Liver (tissue), 9 donors: ENCODE data around the gene UMODL1. TPM values are rescaled to one million over a fixed set of nuclear protein-coding genes. Genes with fewer than 3 reads are reported as not detected.

Experiments
- DNase-seq: peaks from one replicate; pipeline ENCODE4 v3.0.0-alpha.2; 2017; ENCODE audit warnings: low spot score
- H3K27ac ChIP-seq, 2 donors: one replicate each; pipeline ENCODE4 v1.7.0; 2013; ENCODE audit warnings: inconsistent platforms in 2 of 2, low read length in 2 of 2, control low read depth in 1 of 2, low read depth in 1 of 2, mild to moderate bottlenecking in 1 of 2
- H3K27me3 ChIP-seq, 4 donors: one replicate each; pipeline versions ENCODE4 v1.6.1 to v1.7.0; 2013; ENCODE audit warnings: low read length in 3 of 4, inconsistent platforms in 1 of 4, mild to moderate bottlenecking in 1 of 4, moderate library complexity in 1 of 4; ENCODE audit not compliant: control insufficient read depth in 4 of 4, insufficient read depth in 4 of 4
- H3K36me3 ChIP-seq, 4 donors: one replicate each; pipeline versions ENCODE4 v1.6.1 to v1.7.0; 2013; ENCODE audit warnings: low read length in 3 of 4, mild to moderate bottlenecking in 3 of 4, low read depth in 1 of 4, moderate library complexity in 1 of 4; ENCODE audit not compliant: control insufficient read depth in 4 of 4, insufficient read depth in 3 of 4
- H3K4me1 ChIP-seq, 4 donors: one replicate each; pipeline versions ENCODE4 v1.6.1 to v1.7.0; 2013; ENCODE audit warnings: low read length in 3 of 4, mild to moderate bottlenecking in 3 of 4, moderate library complexity in 1 of 4; ENCODE audit not compliant: control insufficient read depth in 4 of 4, insufficient read depth in 4 of 4
- H3K4me3 ChIP-seq, 3 donors: one replicate each; pipeline versions ENCODE4 v1.6.1 to v1.7.0; 2013; ENCODE audit warnings: low read length in 3 of 3, control low read depth in 1 of 3, low read depth in 1 of 3, mild to moderate bottlenecking in 1 of 3
- H3K9ac ChIP-seq, 2 donors: one replicate each; pipeline ENCODE4 v1.7.0; 2013; ENCODE audit warnings: low read length in 2 of 2, mild to moderate bottlenecking in 2 of 2, moderate library complexity in 2 of 2, control low read depth in 1 of 2, low read depth in 1 of 2
- H3K9me3 ChIP-seq, 4 donors: one replicate each; pipeline versions ENCODE4 v1.6.1 to v1.7.0; 2013; ENCODE audit warnings: low read length in 3 of 4; ENCODE audit not compliant: control insufficient read depth in 4 of 4
- ATF3 ChIP-seq: IDR thresholded peaks from 2 replicates; pipeline ENCODE4 v1.6.1; 2016; ENCODE audit warnings: antibody characterized with exemption
- CTCF ChIP-seq: fragments of 150-350 bp; IDR thresholded peaks from 2 replicates; pipeline ENCODE4 v1.5.1; 2017; ENCODE audit warnings: improper control_type of control experiment, low read depth, low read length; ENCODE audit not compliant: missing input control
- EGR1 ChIP-seq, 2 donors: IDR thresholded peaks; 2 replicates each; pipeline ENCODE4 v1.6.1; 2016 to 2018; ENCODE audit warnings: antibody characterized with exemption in 2 of 2, low read depth in 2 of 2
- FOXA1 ChIP-seq: IDR thresholded peaks from 2 replicates; pipeline ENCODE4 v1.6.1; 2016; ENCODE audit warnings: antibody characterized with exemption
- FOXA2 ChIP-seq: IDR thresholded peaks from 2 replicates; pipeline ENCODE4 v1.6.1; 2016; ENCODE audit warnings: antibody characterized with exemption
- GABPA ChIP-seq, 2 donors: IDR thresholded peaks in 1 of 2; conservative IDR thresholded peaks in 1 of 2; 2 replicates each; pipeline ENCODE4 v1.6.1; 2016; ENCODE audit warnings: antibody characterized with exemption in 2 of 2, mild to moderate bottlenecking in 1 of 2, moderate library complexity in 1 of 2
- HNF4A ChIP-seq, 2 donors: conservative IDR thresholded peaks; 2 replicates each; pipeline ENCODE4 v1.6.1; 2016; ENCODE audit warnings: antibody characterized with exemption in 2 of 2, mild to moderate bottlenecking in 2 of 2
- HNF4G ChIP-seq: IDR thresholded peaks from 2 replicates; pipeline ENCODE4 v1.6.1; 2016; ENCODE audit warnings: antibody characterized with exemption
- JUND ChIP-seq, 2 donors: IDR thresholded peaks; 2 replicates each; pipeline ENCODE4 v1.6.1; 2016; ENCODE audit warnings: antibody characterized with exemption in 2 of 2
- MAX ChIP-seq: IDR thresholded peaks from 2 replicates; pipeline ENCODE4 v1.6.1; 2016; ENCODE audit warnings: antibody characterized with exemption
- NR2F2 ChIP-seq: IDR thresholded peaks from 2 replicates; pipeline ENCODE4 v1.6.1; 2016; ENCODE audit warnings: antibody characterized with exemption
- RAD21 ChIP-seq, 2 donors: IDR thresholded peaks; 2 replicates each; pipeline ENCODE4 v1.6.1; 2016; ENCODE audit warnings: antibody characterized with exemption in 2 of 2, mild to moderate bottlenecking in 2 of 2
- REST ChIP-seq: IDR thresholded peaks from 2 replicates; pipeline ENCODE4 v1.6.1; 2016; ENCODE audit warnings: antibody characterized with exemption, mild to moderate bottlenecking
- SP1 ChIP-seq: IDR thresholded peaks from 2 replicates; pipeline ENCODE4 v1.6.1; 2018; ENCODE audit warnings: antibody characterized with exemption, mild to moderate bottlenecking
- TAF1 ChIP-seq: conservative IDR thresholded peaks from 2 replicates; pipeline ENCODE4 v1.6.1; 2016; ENCODE audit warnings: antibody characterized with exemption, mild to moderate bottlenecking
- YY1 ChIP-seq: IDR thresholded peaks from 2 replicates; pipeline ENCODE4 v1.6.1; 2016; ENCODE audit warnings: antibody characterized with exemption, mild to moderate bottlenecking
- ZBTB33 ChIP-seq: IDR thresholded peaks from 2 replicates; pipeline ENCODE4 v1.6.1; 2016; ENCODE audit warnings: antibody characterized with exemption
- WGBS: extraction: QIAGEN DNeasy Blood & Tissue Kit; methylation state at CpG from one replicate; pipeline ENCODE4 v1.1.7; 2013; 5-methylcytosine and 5-hydroxymethylcytosine counted together
- polyA plus RNA-seq, 2 donors: library from polyadenylated mRNA; stranded (reverse) in 1 of 2; unstranded in 1 of 2; fragments of 200-250 nt in 1 of 2; fragments of >200 nt in 1 of 2; fragmentation: Nextera tagmentation in 1 of 2; extraction: Ambion mirVana in 1 of 2; gene quantifications; one replicate each; pipeline versions ENCODE4 v1.2.1 to v1.2.3, GENCODE V29; 2013 to 2015
- total RNA-seq, 2 donors: library from RNA; depleted of rRNA; stranded (reverse); fragments of >200 nt; gene quantifications; one replicate each; pipeline ENCODE4 v1.2.3, GENCODE V29; 2014
- donor health status: healthy.
- donor health status: healthy.
- donor health status: healthy.
- donor health status: healthy.
- donor health status: healthy.

Gene UMODL1
- total and polyA plus RNA-seq, 4 donors = 0.08 to 0.14 (median 0.08) TPM; not detected in 1

- TF ChIP-seq SP1 (no peak), GABPA (IDR thresholded peaks at IDR 0.05 in 1 of 2, conservative IDR thresholded peaks at IDR 0.05 in 1 of 2) (no peak), EGR1 (IDR thresholded peaks at IDR 0.05; ENCODE audit: low read depth in 2 of 2) (no peak), REST (no peak), MAX (no peak), RAD21 (IDR thresholded peaks at IDR 0.05) (no peak), NR2F2 (no peak), YY1 (no peak), TAF1 (no peak), JUND (IDR thresholded peaks at IDR 0.05) (no peak), HNF4A (conservative IDR thresholded peaks at IDR 0.05) (no peak), CTCF (no peak), ATF3 (no peak), FOXA1 (no peak), FOXA2 (no peak), ZBTB33 (no peak), HNF4G (no peak)
- H3K9ac ChIP-seq = no peak overlapping the region
- DNase-seq = no peak
- H3K9me3 ChIP-seq = no peaks in the 10 kb centered on the region
- peaks cover 0 to 3% (median 0%) of the 10 kb centered on the region in 4 donors for H3K4me1 ChIP-seq
- no peaks in the 10 kb centered on the region for H3K36me3 ChIP-seq
- 70% methylated on average over 4 of the region's 4 CpGs for WGBS
- H3K27ac ChIP-seq = no peak overlapping the region
- H3K4me3 ChIP-seq = no peak overlapping the region
- peaks cover 0 to 13% (median 3%) of the 10 kb centered on the region in 4 donors for H3K27me3 ChIP-seq
Observed at GRCh38 chr21:42121794-42122193, 50.7 kb downstream of the UMODL1 start.

- H3K9me3 ChIP-seq = no peaks in the 10 kb centered on the region
- TF ChIP-seq MAX (no peak), EGR1 (IDR thresholded peaks at IDR 0.05; ENCODE audit: low read depth in 2 of 2) (no peak), YY1 (no peak), CTCF (no peak), FOXA1 (no peak), FOXA2 (no peak), NR2F2 (no peak), JUND (IDR thresholded peaks at IDR 0.05) (no peak), TAF1 (no peak)
- no peak overlapping the region for H3K9ac ChIP-seq
- H3K36me3 ChIP-seq = no peaks in the 10 kb centered on the region
- H3K4me3 ChIP-seq = no peak overlapping the region
- DNase-seq = no peak
- peaks cover 0 to 13% (median 3%) of the 10 kb centered on the region in 4 donors for H3K27me3 ChIP-seq
- 84% methylated on average over 13 of the region's 13 CpGs for WGBS
- no peak overlapping the region for H3K27ac ChIP-seq
- peaks cover 0 to under 1% (median 0%) of the 10 kb centered on the region in 4 donors for H3K4me1 ChIP-seq
Observed at GRCh38 chr21:42122398-42122797, 51.3 kb downstream of the UMODL1 start.
